Measurements from ENCODE around the gene KEAP1.

DNA sequence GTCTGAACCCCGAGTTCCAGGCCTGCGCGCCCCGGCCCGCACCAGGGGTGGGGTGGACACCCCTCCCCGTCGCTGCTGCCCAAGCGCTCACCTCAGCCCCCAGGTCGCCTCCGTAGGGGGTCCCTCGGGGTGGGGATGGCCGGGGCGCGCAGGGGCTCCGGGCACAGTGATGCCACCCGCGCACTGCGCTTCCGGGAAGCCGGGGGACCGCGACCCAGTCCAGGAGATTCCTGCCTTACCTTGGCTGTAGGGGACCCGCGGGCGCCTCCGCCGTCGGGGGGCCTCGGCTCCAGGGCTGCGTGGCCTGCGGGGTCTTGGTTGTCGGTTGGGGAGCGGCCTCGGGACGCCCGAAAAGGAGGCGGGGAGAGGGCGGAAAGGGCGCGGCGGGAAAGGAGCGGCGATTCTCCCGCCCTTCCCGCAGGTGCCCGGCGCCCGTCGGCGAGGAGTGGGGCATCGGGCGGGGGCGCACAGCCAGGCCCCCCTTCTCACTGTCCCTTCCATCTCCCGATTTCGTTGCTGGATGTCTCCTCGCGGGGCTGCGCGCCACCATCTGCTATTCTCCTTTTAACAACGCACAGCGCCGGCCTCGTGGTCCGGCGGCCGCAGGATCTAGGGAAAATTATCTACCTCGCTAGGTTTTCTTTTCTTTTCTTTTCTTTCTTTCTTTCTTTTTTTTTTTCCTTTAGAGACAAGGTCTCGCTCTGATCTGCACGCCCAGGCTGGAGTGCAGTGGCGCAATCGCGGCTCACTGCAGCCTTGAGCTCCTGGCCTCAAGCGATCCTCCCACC is at the start of gene KEAP1:
- TF ChIP-seq, protein P1, sequence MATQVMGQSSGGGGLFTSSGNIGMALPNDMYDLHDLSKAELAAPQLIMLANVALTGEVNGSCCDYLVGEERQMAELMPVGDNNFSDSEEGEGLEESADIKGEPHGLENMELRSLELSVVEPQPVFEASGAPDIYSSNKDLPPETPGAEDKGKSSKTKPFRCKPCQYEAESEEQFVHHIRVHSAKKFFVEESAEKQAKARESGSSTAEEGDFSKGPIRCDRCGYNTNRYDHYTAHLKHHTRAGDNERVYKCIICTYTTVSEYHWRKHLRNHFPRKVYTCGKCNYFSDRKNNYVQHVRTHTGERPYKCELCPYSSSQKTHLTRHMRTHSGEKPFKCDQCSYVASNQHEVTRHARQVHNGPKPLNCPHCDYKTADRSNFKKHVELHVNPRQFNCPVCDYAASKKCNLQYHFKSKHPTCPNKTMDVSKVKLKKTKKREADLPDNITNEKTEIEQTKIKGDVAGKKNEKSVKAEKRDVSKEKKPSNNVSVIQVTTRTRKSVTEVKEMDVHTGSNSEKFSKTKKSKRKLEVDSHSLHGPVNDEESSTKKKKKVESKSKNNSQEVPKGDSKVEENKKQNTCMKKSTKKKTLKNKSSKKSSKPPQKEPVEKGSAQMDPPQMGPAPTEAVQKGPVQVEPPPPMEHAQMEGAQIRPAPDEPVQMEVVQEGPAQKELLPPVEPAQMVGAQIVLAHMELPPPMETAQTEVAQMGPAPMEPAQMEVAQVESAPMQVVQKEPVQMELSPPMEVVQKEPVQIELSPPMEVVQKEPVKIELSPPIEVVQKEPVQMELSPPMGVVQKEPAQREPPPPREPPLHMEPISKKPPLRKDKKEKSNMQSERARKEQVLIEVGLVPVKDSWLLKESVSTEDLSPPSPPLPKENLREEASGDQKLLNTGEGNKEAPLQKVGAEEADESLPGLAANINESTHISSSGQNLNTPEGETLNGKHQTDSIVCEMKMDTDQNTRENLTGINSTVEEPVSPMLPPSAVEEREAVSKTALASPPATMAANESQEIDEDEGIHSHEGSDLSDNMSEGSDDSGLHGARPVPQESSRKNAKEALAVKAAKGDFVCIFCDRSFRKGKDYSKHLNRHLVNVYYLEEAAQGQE (IDR thresholded peaks at IDR 0.05; ENCODE audit: borderline replicate concordance): no peak
- TF ChIP-seq EP300 (conservative IDR thresholded peaks at IDR 0.05; ENCODE audit: poor library complexity, severe bottlenecking) (no peak), SMC3 (conservative IDR thresholded peaks at IDR 0.05; ENCODE audit: poor library complexity) (no peak)

Measured in neural cell (in vitro differentiated cells).